Glomerular endothelial cell (primary cell): Measurements from ENCODE around the gene RPTOR. TPM values are rescaled to one million over a fixed set of nuclear protein-coding genes. Genes with fewer than 3 reads are reported as not detected.

Experiments used
- DNase-seq: peaks from one replicate; pipeline ENCODE4 v3.0.0-alpha.2; 2011; ENCODE audit warnings: low read depth, low spot score; ENCODE audit errors: extremely low read depth
- total RNA-seq: library from RNA; depleted of rRNA; stranded (reverse); fragments of >200 nt; gene quantifications from 2 replicates; pipeline ENCODE4 v1.2.3, GENCODE V29; 2015

RPTOR gene
- total RNA-seq, 1 donor from 2014 or later: 37.5 TPM

GRCh38 chr17:80633207-80633606, 88.6 kb downstream of the RPTOR start:
- DNase-seq: no peak

GRCh38 chr17:80633994-80634566, 89.4 kb downstream of the RPTOR start:
- DNase-seq: no peak

- DNase-seq: no peak
These were observed 91.9 kb downstream of the RPTOR start for GRCh38 chr17:80636361-80637018.

- DNase-seq: no peak
These were observed 92.6 kb downstream of the RPTOR start for GRCh38 chr17:80637048-80637781.

GRCh38 chr17:80639658-80640057, 95.0 kb downstream of the RPTOR start:
- no peak for DNase-seq

GRCh38 chr17:80640366-80641084, 95.9 kb downstream of the RPTOR start:
- DNase-seq: no peak

GRCh38 chr17:80643326-80644099, 98.9 kb downstream of the RPTOR start:
- no peak for DNase-seq

GRCh38 chr17:80644536-80644935, 99.9 kb downstream of the RPTOR start:
- no peak for DNase-seq

- DNase-seq: no peak
These were observed 101.2 kb downstream of the RPTOR start for GRCh38 chr17:80645706-80646325.

- DNase-seq: no peak
These were observed 101.7 kb downstream of the RPTOR start for GRCh38 chr17:80646328-80646727.

GRCh38 chr17:80647746-80648145, 103.1 kb downstream of the RPTOR start:
- no peak for DNase-seq

GRCh38 chr17:80649200-80649644, 104.6 kb downstream of the RPTOR start:
- DNase-seq: no peak

- DNase-seq: peak; percentile 39
These were observed 105.2 kb downstream of the RPTOR start for GRCh38 chr17:80649672-80650330.

GRCh38 chr17:80650331-80650672, 105.7 kb downstream of the RPTOR start:
- no peak for DNase-seq

- DNase-seq: no peak
These were observed 106.3 kb downstream of the RPTOR start for GRCh38 chr17:80650751-80651518.

GRCh38 chr17:80652756-80653330, 108.2 kb downstream of the RPTOR start:
- no peak for DNase-seq

- no peak for DNase-seq
These were observed 109.2 kb downstream of the RPTOR start for GRCh38 chr17:80653856-80654255.

GRCh38 chr17:80655608-80656007, 111.0 kb downstream of the RPTOR start:
- DNase-seq: no peak

GRCh38 chr17:80656590-80656989, 112.0 kb downstream of the RPTOR start:
- no peak for DNase-seq
